ENCODE results near the gene MTCL1.

The MTCL1 gene

GRCh38 chr18:8797206-8797605 is 91.8 kb downstream of the MTCL1 start:
- DNase-seq (ENCODE audit: low spot score) (no peak), ATAC-seq (ENCODE audit: low read depth) (no peak)
- H3K27me3 ChIP-seq (ENCODE audit: insufficient read depth, poor library complexity, severe bottlenecking) = no peaks in the 10 kb centered on the region
- H3K36me3 ChIP-seq (ENCODE audit: low read depth) = peaks cover 35% of the 10 kb centered on the region
- no peak for TF ChIP-seq CTCF (IDR thresholded peaks at IDR 0.05; ENCODE audit: poor library complexity, severe bottlenecking)
- peak overlapping the region; percentile 99 for H3K27ac ChIP-seq (ENCODE audit: poor library complexity, severe bottlenecking)
- peaks cover 54% of the 10 kb centered on the region for H3K4me1 ChIP-seq (ENCODE audit: insufficient read depth, poor library complexity, severe bottlenecking)
- no peak overlapping the region for H3K4me3 ChIP-seq (ENCODE audit: severe bottlenecking)
- H3K9me3 ChIP-seq (ENCODE audit: severe bottlenecking) = no peaks in the 10 kb centered on the region

GRCh38 chr18:8799001-8799400 is 93.6 kb downstream of the MTCL1 start:
- H3K36me3 ChIP-seq (ENCODE audit: low read depth) = peaks cover 35% of the 10 kb centered on the region
- peaks cover 56% of the 10 kb centered on the region for H3K4me1 ChIP-seq (ENCODE audit: insufficient read depth, poor library complexity, severe bottlenecking)
- DNase-seq (ENCODE audit: low spot score) (no peak), ATAC-seq (ENCODE audit: low read depth) (no peak)
- TF ChIP-seq CTCF (IDR thresholded peaks at IDR 0.05; ENCODE audit: poor library complexity, severe bottlenecking) = no peak
- H3K4me3 ChIP-seq (ENCODE audit: severe bottlenecking) = no peak overlapping the region
- H3K27ac ChIP-seq (ENCODE audit: poor library complexity, severe bottlenecking) = peak overlapping the region; percentile 99
- H3K27me3 ChIP-seq (ENCODE audit: insufficient read depth, poor library complexity, severe bottlenecking) = no peaks in the 10 kb centered on the region
- no peaks in the 10 kb centered on the region for H3K9me3 ChIP-seq (ENCODE audit: severe bottlenecking)

- DNase-seq (ENCODE audit: low spot score) = no peak
- no peaks in the 10 kb centered on the region for H3K27me3 ChIP-seq (ENCODE audit: insufficient read depth, poor library complexity, severe bottlenecking)
- no peak for TF ChIP-seq CTCF (IDR thresholded peaks at IDR 0.05; ENCODE audit: poor library complexity, severe bottlenecking)
- no peak overlapping the region for H3K4me3 ChIP-seq (ENCODE audit: severe bottlenecking)
- H3K9me3 ChIP-seq (ENCODE audit: severe bottlenecking) = no peaks in the 10 kb centered on the region
- peaks cover 49% of the 10 kb centered on the region for H3K4me1 ChIP-seq (ENCODE audit: insufficient read depth, poor library complexity, severe bottlenecking)
- H3K27ac ChIP-seq (ENCODE audit: poor library complexity, severe bottlenecking) = peak overlapping the region; percentile 99
- H3K36me3 ChIP-seq (ENCODE audit: low read depth) = peaks cover 35% of the 10 kb centered on the region
- ATAC-seq (ENCODE audit: low read depth) = no peak
Observed at GRCh38 chr18:8799596-8800441, 94.5 kb downstream of the MTCL1 start.

GRCh38 chr18:8800445-8800844 is 95.1 kb downstream of the MTCL1 start:
- H3K4me1 ChIP-seq (ENCODE audit: insufficient read depth, poor library complexity, severe bottlenecking) = peaks cover 45% of the 10 kb centered on the region
- peak overlapping the region; percentile 99 for H3K27ac ChIP-seq (ENCODE audit: poor library complexity, severe bottlenecking)
- no peaks in the 10 kb centered on the region for H3K27me3 ChIP-seq (ENCODE audit: insufficient read depth, poor library complexity, severe bottlenecking)
- H3K36me3 ChIP-seq (ENCODE audit: low read depth) = peaks cover 35% of the 10 kb centered on the region
- no peaks in the 10 kb centered on the region for H3K9me3 ChIP-seq (ENCODE audit: severe bottlenecking)
- peak; percentile 93 for ATAC-seq (ENCODE audit: low read depth)
- no peak overlapping the region for H3K4me3 ChIP-seq (ENCODE audit: severe bottlenecking)
- peak; percentile 79 for DNase-seq (ENCODE audit: low spot score)
- no peak for TF ChIP-seq CTCF (IDR thresholded peaks at IDR 0.05; ENCODE audit: poor library complexity, severe bottlenecking)

DNA sequence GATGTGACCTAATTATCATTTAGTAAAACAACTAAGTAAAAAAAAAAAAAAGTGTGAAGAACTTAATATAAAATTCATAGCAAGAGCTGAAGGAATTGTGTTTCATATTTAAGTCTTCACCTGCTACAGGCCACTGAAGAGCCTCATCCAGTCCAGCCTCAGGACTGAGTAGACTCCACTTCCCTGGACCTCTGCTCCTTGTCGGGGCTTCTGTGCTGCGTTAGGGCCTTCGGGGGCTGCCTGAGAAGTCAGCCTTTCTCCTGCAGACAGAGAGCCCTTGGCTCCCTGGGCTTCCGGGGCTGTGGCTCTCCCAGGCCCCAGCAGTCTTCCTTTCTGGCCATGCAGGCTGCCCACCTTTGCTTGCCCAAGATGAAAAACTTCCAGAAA is 95.5 kb downstream of the MTCL1 start:
- Histone ChIP-seq H3K9me3 (ENCODE audit: severe bottlenecking) (no peaks in the 10 kb centered on the region), H3K36me3 (ENCODE audit: low read depth) (peaks cover 39% of the 10 kb centered on the region), H3K4me1 (ENCODE audit: insufficient read depth, poor library complexity, severe bottlenecking) (peaks cover 45% of the 10 kb centered on the region), H3K4me3 (ENCODE audit: severe bottlenecking) (no peak overlapping the region), H3K27ac (ENCODE audit: poor library complexity, severe bottlenecking) (peak overlapping the region; percentile 99), H3K27me3 (ENCODE audit: insufficient read depth, poor library complexity, severe bottlenecking) (no peaks in the 10 kb centered on the region)
- no peak for DNase-seq (ENCODE audit: low spot score)
- no peak for TF ChIP-seq CTCF (IDR thresholded peaks at IDR 0.05; ENCODE audit: poor library complexity, severe bottlenecking)
- peak; percentile 17 for ATAC-seq (ENCODE audit: low read depth)
